NCI-H748 (cell line): Measurements from ENCODE around the gene SGCG.
A peak's percentile ranks its signal among the peaks of the same experiment; 100 is the strongest.
"Not testable (repeated sequence)": the region's sequence is repeated elsewhere in the genome, so short reads cannot be mapped to it uniquely, and the experiment has no call there.

Source experiments
- DNase-seq: peaks from one replicate; lab custom pipeline; 2025; ENCODE audit not compliant: unreplicated experiment; lab: John Stamatoyannopoulos, UW

SGCG gene, protein sequence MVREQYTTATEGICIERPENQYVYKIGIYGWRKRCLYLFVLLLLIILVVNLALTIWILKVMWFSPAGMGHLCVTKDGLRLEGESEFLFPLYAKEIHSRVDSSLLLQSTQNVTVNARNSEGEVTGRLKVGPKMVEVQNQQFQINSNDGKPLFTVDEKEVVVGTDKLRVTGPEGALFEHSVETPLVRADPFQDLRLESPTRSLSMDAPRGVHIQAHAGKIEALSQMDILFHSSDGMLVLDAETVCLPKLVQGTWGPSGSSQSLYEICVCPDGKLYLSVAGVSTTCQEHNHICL

DNA sequence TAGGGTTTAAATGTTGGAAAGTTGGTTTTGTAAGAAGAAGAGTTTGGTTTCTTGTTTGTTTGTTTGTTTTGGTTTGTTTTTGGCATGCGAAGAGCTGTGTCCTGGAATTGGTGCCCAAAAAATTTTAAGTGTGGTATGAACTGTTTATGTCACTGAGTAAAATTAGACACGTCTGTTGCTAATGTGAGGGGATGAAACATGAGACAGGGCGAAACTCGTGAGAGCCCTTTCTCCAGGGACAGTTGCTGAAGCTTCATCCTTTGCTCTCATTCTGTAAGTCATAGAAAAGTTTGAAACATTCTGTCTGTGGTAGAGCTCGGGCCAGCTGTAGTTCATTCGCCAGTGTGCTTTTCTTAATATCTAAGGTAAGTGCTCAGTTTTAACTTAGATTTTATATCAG is at the start of gene SGCG:
Gene SGCG, plus strand, starts transcription at position 269 of the 400 bp plus-strand sequence. CDS start 22,716 bp downstream, outside the sequence.
- DNase-seq = no peak

DNA sequence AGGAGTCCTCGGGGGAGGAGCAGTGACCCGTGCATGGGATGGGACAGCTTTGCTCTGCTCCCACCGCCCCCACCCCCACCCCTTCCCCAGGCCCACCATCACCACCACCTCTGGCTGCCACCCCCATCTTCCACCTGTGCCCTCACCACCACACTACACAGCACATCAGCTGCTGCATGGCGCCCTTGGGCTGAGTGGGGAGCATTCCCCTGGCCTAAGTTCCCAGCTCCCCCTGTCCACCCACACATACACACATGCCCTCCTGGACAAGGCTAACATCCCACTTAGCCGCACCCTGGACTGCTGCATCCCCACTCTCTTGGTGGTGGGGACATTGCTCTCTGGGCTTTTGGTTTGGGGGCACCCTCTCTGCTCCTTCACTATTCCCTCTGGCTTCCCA is 46.2 kb upstream of the SGCG start:
- DNase-seq = no peak

DNA sequence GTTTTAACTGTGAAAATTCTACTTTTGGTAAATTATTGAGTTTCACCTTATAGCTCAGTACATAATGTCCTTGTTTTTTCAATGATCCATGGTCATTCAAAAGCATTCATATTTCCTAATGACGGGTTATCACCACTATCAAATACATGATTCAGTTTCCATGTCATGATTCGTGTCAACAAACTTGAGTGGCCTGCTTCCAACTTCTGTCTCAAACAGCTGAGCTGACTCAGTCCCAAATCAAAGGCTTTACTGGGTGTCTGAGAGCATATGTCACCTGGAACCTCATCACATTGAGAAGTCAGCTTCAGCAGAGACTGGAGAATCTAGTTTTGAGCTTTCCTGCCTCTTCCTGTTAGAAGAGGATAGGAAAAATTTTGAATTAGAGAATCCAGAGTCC is 40.3 kb upstream of the SGCG start:
- no peak for DNase-seq

DNA sequence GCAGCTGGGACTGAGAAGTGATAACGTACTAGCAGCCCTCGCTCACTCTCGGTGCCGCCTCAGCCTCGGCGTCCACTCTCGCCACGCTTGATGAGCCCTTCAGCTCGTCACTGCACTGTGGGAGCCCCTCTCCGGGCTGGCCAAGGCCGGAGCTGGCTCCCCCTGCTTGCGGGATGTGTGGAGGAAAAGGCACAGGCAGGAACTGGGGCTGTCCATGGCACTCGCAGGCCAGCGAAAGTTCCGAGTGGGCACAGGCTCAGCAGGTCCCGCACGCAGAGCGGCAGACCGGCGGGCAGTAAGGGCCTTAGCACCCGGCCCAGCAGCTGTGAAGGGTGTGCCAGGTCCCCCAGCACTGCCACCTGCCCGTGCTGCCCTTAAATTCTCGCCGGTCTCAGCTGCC is 38.8 kb upstream of the SGCG start:
- no peak for DNase-seq

DNA sequence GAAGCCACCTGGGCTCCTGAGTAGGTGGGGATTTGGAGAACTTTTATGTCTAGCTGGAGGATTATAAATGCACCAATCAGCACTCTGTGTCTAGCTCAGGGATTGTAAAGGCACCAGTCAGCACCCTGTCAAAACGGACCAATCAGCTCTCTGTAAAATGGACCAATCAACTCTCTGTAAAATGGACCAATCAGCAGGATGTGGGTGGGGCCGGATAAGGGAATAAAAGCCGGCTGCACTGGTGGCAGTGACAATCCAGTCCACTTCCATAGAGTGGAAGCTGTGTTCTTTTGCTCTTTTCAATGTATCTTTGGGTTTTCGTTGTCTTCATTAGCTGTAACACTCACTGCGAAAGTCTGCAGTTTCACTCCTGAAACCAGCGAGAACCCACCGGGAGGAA is 38.2 kb upstream of the SGCG start:
- not testable (repeated sequence) for DNase-seq

DNA sequence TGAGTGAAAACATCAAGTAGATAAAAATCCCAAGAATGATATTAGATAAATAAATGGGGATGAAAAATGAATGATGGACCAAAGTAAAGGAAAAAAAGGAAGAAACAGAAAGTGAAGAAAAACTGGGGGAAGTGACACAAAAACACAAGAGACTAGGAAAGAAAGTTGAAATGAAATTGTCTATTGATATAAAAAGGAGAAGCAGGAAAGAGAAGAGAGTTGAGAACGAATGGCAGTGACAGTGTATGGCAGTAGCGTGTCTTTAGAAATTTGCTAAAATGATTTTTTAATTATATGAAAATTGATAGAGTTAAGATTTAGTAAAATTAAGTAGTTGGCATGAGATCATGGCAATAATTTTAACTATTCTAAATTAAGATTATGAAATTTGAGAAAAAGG is 36.3 kb upstream of the SGCG start:
- DNase-seq = no peak

DNA sequence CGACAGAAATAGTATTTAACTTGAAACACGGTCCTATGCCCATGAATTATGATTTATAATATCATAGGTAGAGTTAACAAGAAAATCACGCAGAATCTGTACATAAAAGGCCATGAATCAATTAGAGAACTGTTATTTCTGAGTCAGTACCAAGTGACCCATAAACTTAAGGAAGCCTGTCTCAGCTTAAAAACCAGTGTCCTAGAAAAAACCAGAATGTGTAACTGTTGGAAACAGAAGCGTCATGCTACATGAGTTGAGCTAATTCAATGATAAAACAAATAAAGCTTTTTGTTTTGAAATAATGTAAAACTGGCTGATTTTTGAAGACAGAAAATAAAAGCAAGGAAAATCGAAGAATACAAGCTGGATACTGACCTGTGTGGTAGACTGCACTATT is 34.8 kb upstream of the SGCG start:
- DNase-seq = no peak

DNA sequence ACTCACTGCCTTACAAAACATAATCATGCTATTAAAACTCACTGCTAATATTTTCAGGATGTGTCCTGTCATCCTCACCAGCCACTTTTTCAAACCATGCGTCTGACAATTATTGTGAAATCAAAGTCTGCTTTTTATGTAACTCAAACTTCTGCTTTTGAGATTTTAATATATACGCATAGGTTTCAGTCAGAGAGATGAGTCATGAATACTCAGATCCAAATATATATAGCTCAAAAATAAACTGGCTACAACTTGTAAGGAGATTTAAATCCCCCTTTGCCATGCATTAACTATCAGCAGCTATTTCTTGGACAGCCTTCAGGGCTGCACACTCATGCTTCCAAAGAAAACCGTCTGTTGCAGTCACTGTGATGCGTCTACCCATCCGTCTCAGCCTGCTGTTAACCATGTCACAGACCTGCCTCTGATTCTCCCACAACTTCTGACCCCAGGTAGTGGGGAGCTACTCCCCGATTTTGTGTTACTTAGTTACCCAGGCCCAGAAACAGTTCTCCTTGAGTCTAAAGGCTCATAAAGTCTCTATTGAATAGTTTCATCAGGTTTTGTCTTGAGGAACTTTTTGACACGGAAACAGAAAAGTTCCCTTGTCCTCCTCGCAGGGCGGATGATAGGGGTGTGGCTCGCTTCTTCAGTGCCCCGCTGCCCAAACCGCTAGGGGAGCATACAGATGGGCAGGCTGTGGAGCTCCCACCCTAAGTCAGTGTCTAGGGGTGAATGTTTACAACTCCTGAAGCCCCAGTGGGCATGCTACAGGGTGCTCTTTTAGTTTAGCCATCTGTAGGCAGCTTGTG is 33.8 kb upstream of the SGCG start:
- no peak for DNase-seq

DNA sequence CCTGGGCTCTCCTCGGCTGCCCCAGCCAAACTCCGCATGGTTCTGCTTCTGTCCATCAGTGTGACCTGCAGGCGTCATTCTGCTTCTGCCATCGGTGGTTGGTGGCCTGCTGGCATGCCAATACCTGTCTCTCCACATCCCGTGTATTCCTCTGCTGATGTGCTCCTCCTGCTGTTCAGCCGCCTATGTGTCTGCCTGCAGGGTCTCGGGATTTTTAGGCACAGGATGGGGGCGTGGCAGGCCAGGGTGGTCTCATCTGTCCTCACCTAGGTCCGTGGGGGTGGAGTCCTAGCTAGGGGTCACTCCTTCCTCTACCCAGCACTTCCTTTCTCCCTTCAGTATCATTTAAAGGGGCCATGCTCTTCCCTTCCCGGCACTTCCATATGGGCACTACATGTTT is 33.0 kb upstream of the SGCG start:
- DNase-seq = no peak

DNA sequence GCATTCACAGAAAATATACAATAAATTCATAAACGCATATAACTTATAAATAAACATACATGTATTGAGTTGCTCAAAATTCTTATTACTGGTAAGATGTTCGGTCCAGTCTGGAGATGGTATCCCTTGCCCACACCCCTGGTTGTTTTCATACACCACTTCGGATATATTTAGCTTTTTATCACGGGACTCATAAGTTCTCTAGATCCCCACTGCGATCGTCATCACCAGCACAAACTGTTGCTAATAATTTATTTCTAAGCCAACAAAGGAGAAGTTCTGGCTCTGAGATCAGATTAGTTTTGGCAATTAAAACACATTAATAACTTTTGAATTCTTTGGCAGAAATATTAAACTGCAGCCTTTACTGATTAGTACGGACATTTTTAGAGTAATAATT is 23.0 kb upstream of the SGCG start:
- no peak for DNase-seq

DNA sequence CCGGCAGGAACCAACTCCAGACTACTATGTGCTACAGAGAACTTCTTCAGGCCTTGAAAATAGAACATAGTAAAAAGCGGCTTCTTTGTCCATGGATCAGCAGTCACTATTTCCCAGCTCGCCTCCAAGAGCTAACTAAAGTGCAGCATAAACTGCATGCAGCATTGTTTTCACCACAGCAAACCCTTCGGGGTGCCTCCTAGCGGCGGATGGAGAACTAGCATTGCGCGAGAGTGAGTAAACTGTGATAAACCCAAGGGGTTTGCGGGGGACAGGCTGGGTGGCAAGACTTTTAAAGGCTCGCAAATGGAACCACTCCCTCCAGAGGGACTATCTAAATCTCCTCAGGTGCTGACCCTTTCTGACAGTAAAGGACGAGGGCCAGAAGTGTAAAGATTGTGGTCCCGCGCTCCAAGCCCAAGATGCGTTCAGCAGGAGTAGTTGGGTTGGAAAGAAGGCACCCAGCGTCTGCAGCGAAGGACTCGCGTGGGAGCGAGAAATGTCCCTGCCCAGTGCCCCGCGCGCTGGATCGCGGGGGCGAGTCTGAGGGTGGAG is 21.5 kb upstream of the SGCG start:
- peak; percentile 50 for DNase-seq

DNA sequence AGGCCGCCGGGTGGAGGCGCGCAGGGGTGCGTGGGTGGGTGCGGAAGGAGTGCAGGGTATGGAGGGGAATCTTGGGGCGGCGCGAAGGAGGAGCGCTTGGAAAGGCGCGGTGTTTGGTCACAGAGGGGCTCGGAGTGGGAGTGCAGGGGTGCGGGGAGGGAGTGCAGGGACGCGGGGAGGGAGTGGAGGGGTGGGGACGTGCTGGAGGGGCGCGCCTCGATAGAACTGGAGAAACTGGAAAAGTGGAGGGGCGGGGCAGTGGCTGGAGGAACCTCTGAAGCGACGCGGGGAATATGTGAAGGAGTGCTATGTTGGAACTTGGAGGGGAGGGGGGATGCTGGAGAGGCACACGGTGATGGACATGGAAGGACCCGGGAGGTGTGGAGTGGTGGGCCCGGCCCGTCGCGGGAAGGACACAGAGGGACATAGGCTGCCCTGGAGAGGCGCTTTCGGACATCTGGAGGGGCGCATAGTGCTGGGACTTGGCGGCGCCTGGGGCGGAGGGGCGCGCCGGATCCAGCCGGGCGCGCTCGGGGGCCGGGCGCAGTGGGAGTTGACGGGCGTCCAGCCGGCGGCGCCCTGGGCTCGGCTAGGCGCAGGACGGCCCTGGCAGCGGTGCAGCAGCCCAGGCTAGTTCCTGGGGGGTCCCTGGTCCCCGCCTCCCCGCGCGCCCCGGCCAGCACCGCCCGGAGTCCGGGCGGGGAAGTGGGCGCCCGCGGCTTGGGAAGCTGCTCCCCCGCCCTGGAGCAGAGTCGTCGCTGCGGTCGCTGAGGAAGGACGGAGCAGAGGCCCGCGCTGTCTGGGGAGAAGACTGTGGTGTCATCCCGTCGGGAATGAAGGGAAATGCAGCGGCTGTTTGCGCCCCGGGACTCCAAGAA is 20.8 kb upstream of the SGCG start:
- peak; percentile 57 for DNase-seq

DNA sequence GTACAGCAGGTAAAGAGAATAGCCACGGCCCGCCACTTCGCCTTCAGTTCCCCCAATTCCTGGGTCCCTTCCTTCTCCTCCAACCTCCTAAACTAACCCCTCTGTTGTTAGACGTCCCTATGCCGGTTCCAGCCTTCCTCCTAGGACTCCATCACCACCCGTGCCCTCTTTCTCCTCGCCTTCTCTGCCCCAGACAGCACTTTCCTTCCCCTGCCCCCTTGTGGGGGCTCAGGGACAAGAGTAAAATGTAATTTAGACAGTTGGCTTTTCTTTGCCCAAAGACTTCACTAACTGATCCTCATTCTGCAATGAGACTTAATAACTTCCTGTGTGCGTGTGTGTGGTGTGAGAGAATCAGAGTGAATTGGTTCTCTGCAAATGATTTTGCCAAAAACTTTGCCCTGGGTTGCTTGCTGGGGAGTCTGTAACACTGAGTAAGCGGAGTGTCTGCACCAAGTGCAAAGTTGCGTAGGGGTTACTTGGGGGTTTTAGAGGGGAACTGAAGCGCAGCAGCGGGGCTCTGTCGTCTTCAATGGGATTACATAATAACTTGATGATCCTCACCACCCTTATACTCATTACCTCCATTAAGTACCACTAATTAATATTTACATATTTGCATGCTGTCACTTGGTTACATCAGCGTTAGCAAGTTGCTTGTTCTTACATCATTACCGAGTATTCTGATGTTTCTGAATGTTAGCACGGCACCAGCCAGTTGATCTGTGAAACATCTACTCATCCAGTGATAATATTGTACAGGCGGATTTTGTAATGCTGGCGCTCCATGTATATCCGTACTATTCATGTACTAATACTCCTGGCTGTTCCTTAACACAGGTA is 19.9 kb upstream of the SGCG start:
- peak; percentile 36 for DNase-seq

DNA sequence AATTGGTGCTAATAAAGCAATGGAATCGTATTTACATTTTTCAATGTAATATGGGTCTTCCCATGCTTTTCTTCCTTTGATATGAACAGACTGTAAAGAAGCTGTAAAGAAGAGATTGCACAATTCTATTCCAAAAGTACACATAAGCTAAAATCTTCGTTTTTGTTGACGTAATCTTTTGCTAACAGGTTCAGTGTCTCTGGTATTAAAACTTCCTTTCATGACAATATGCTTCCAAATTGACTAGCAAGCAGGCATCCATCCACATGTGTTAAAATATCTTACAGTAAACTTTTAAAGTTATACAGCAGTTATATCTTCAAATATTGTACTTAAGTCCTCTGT is 19.3 kb upstream of the SGCG start:
- DNase-seq = no peak

DNA sequence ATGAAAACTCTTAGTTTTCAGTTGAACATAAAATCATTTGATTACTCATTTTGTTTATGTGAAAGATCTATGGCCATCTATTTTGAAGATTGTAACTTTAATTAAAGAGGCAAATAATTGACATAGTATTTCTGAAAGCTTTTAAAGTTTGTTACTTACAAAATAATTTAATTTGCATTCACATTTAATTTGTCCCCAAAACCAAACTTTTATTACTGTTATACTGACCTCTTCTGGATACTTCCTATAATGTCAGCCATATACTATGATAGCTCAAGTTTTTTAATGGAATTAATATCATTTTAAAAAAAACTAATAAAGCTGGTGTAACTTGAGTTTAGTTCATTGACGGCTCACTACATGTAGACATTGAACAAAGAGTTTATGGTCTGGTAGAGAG is 4.9 kb upstream of the SGCG start:
- no peak for DNase-seq

DNA sequence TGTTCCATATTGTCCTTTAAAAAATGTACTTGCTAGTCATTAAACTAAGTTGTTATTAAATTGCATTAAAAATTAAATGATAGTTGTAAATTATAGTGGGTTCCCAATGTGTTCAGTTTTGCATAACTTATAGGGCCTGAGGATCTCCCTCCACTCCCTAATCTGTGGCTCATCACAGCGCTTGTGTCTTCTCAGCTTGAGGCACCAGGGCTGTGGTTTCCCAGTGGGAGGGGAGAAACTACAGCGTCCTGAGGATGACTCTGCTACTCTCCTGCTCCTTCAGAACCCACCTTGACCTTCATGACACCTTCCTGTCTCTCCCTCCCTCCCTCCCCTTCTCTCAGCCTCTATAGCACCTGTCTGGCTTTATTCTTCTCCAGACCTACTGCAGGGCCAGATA is 1.4 kb downstream of the SGCG start:
- no peak for DNase-seq

DNA sequence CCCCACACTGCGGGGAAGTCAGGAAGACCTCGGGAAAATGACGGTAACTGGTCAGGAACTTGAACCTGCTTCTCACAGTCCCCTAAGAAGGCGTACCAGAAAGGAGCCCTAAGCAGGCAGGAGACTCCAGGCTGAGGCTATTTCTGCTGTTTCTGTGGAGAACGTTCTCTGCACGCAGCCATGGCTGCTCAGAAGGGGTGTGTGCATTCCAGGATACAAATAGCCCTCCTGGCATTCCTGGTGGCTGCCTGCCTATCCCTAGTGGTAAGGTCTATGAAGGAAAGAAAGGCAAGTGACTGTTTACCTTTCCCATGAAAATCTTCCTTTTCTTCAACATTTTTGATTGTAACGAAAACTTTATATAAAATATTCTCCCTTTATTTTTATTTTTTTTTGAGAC is 2.5 kb downstream of the SGCG start:
- no peak for DNase-seq

DNA sequence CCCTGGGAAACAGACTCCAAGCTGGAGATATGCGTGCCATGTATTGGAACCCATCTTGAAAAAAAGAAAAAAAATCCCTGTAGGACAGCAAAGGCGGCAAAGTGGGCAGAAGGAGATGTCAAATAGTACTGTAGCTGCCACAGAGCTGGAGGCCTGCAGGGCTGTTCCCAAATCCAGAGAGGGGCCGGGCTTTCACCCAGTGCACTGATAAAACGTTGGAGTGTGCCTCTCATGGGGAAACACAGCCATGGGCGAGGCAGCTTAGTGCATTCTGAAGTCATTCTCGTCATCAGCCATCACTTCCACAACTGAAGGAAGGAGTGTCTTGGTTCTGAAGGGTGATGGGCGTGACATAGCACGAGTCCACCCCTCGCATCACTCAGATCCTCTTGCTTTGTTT is 4.8 kb downstream of the SGCG start:
- DNase-seq = no peak

DNA sequence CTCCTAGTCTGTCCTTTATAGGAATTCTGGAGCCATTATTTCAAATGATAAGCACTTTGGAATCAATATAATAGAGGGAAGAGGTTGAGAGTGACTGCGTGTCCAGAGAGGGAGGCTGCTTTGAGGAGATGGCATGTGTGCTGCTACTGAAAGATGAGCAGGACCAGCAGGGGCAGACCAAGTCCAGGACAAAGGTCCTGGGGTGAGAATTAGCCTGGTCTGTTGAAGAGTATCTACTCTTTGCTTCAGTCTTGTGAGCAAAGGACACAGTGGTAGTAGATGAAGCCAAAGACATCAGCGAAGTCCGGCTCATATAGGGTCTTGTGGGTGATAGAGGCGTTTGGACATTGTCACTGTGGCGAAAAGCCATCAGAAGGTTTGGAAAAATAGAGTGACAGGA is 21.1 kb downstream of the SGCG start:
- DNase-seq = no peak

DNA sequence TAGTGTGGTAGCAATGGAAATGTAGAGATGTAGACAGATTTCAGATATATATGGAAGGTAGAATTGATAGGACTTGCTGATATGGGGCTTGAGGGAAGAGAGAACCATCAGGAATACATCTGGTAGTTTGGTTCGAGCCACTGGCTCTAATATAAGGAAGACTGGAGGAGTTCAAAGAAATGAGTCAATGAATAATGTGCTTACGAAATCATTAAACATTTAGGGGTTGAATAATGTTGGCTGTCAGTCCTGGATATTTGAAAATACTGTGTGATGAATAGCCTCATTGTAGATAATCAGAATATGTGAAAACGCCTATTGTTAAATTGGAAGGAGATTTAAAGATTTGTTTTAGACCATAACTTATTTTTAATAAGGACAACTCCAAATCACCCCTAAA is 21.6 kb downstream of the SGCG start:
- no peak for DNase-seq

DNA sequence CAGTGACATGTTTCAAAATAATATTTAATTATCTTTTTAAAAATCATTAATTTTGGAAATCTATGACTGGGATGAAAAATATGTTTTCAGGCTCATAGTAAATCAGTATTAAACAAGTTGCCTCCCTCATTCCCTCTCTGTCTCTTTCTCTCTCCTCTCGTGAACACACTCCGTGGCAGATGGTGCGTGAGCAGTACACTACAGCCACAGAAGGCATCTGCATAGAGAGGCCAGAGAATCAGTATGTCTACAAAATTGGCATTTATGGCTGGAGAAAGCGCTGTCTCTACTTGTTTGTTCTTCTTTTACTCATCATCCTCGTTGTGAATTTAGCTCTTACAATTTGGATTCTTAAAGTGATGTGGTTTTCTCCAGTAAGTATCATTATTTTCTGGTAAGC is 22.7 kb downstream of the SGCG start:
- no peak for DNase-seq
